Keratinocyte (primary cell): ENCODE results near the gene ADARB2. TPM values are rescaled to one million over a fixed set of nuclear protein-coding genes. Genes with fewer than 3 reads are reported as not detected.

ENCODE experiments used
- DNase-seq: peaks from one replicate; pipeline ENCODE4 v3.0.0-alpha.2; 2011; ENCODE audit warnings: low read depth, missing footprints, low spot score
- FAIRE-seq: peaks from 2 replicates; lab custom pipeline; 2011; peaks lifted over from hg19 to GRCh38; lab: Jason Lieb, UNC
- H2AFZ ChIP-seq: 2 replicates; pipeline ENCODE4 v1.6.0; 2012; ENCODE audit warnings: low read length, control low read depth, inconsistent platforms; ENCODE audit not compliant: control insufficient read depth
- H3K27ac ChIP-seq: 2 replicates; pipeline ENCODE4 v1.5.1; 2011; ENCODE audit warnings: low read length; ENCODE audit not compliant: control insufficient read depth, insufficient read depth
- H3K27me3 ChIP-seq: 3 replicates; pipeline ENCODE4 v1.6.0; 2011; ENCODE audit warnings: low read length; ENCODE audit not compliant: control insufficient read depth, insufficient read depth; ENCODE audit errors: extremely low read depth
- H3K36me3 ChIP-seq, 2 experiments: 2 replicates in 1 of 2; 3 replicates in 1 of 2; pipeline ENCODE4 v1.5.1; 2011; ENCODE audit warnings: low read length in 2 of 2, mild to moderate bottlenecking in 1 of 2; ENCODE audit not compliant: control insufficient read depth in 2 of 2, insufficient read depth in 2 of 2; ENCODE audit errors: extremely low read depth in 1 of 2
- H3K4me1 ChIP-seq: 3 replicates; pipeline ENCODE4 v1.5.1; 2011; ENCODE audit warnings: low read length; ENCODE audit not compliant: control insufficient read depth, insufficient read depth; ENCODE audit errors: extremely low read depth
- H3K4me2 ChIP-seq: 3 replicates; pipeline ENCODE4 v1.6.0; 2011; ENCODE audit warnings: low read depth, low read length; ENCODE audit not compliant: control insufficient read depth, insufficient read depth; ENCODE audit errors: extremely low read depth
- H3K4me3 ChIP-seq, 3 experiments: fragments of 200-600 bp in 1 of 3; sonication (generic) in 1 of 3; 2 replicates in 2 of 3; 3 replicates in 1 of 3; pipeline ENCODE4 v1.5.1; 2011 to 2016; ENCODE audit warnings: low read length in 3 of 3, mild to moderate bottlenecking in 3 of 3, control low read depth in 2 of 3, inconsistent platforms in 1 of 3, low read depth in 1 of 3, mixed read lengths in 1 of 3, mixed run types in 1 of 3, moderate library complexity in 1 of 3; ENCODE audit not compliant: control insufficient read depth in 2 of 3, insufficient read depth in 2 of 3; ENCODE audit errors: extremely low read depth in 1 of 3
- H3K79me2 ChIP-seq: 2 replicates; pipeline ENCODE4 v1.6.0; 2012; ENCODE audit warnings: low read length; ENCODE audit not compliant: control insufficient read depth, insufficient read depth
- H3K9ac ChIP-seq: 3 replicates; pipeline ENCODE4 v1.6.0; 2011; ENCODE audit warnings: low read length; ENCODE audit not compliant: control insufficient read depth, insufficient read depth; ENCODE audit errors: extremely low read depth
- H3K9me1 ChIP-seq: 3 replicates; pipeline ENCODE4 v1.6.0; 2011; ENCODE audit warnings: low read length; ENCODE audit not compliant: control insufficient read depth, insufficient read depth; ENCODE audit errors: extremely low read depth
- H3K9me3 ChIP-seq: 2 replicates; pipeline ENCODE4 v1.5.1; 2012; ENCODE audit warnings: low read depth, low read length; ENCODE audit not compliant: control insufficient read depth
- H4K20me1 ChIP-seq: 3 replicates; pipeline ENCODE4 v1.6.0; 2011; ENCODE audit warnings: low read length; ENCODE audit not compliant: control insufficient read depth, insufficient read depth; ENCODE audit errors: extremely low read depth
- CTCF ChIP-seq, 3 experiments: IDR thresholded peaks in 1 of 3; conservative IDR thresholded peaks in 1 of 3; optimal IDR thresholded peaks in 1 of 3; 2 replicates in 2 of 3; 3 replicates in 1 of 3; pipeline versions ENCODE3 to v1.5.1; 2011; ENCODE audit warnings: low read length in 3 of 3, mild to moderate bottlenecking in 3 of 3, moderate library complexity in 2 of 3, control low read depth in 1 of 3, inconsistent platforms in 1 of 3; ENCODE audit not compliant: insufficient read depth in 2 of 3; ENCODE audit errors: extremely low read depth in 1 of 3
- EZH2 ChIP-seq: IDR thresholded peaks from one replicate; pipeline ENCODE4 v1.6.1; 2012; ENCODE audit warnings: inconsistent platforms, mild to moderate bottlenecking, low read length, moderate library complexity
- dilution Hi-C: fragments of 300-500 bp; cut with MboI; formaldehyde crosslinking; loops from one replicate; pipeline ENCODE4 v1.7.0; 2020; ENCODE audit warnings: low sequenced_read_pairs; ENCODE audit not compliant: extremely low pct_ligation_motif_present
- polyA plus RNA-seq, 5 experiments: library from polyadenylated mRNA; depleted of rRNA in 3 of 5; stranded (reverse) in 3 of 5; stranded (forward) in 1 of 5; unstranded in 1 of 5; fragments of >200 nt; gene quantifications; 1 replicate in 1 of 5; 2 replicates in 3 of 5; 3 replicates in 1 of 5; pipeline versions ENCODE4 v1.2.1 to v1.2.3, GENCODE V29; 2011 to 2012; ENCODE audit warnings: missing spikeins in 2 of 5, low read depth in 1 of 5, low replicate concordance in 1 of 5

ADARB2 gene
- polyA plus RNA-seq, 1 donor (not counting 4 experiments of a cell fraction or from before 2014, with no cell fraction given): not detected

- no peak overlapping the region for H2AFZ ChIP-seq
- TF ChIP-seq EZH2 (no peak), CTCF (optimal IDR thresholded peaks at IDR 0.05 in 1 of 3, IDR thresholded peaks at IDR 0.05 in 1 of 3, conservative IDR thresholded peaks at IDR 0.05 in 1 of 3; ENCODE audit: extremely low read depth in 1 of 3, insufficient read depth in 2 of 3, low read length in 3 of 3) (no peak)
- no peak overlapping the region for H3K27ac ChIP-seq
- no peak for FAIRE-seq
- no peaks in the 10 kb centered on the region for H3K36me3 ChIP-seq
- no peaks in the 10 kb centered on the region for H3K79me2 ChIP-seq
- H4K20me1 ChIP-seq: no peaks in the 10 kb centered on the region
- no peak overlapping the region for H3K4me3 ChIP-seq
- H3K27me3 ChIP-seq: no peaks in the 10 kb centered on the region
- dilution Hi-C loops: no loop called here
- no peak for DNase-seq
- H3K4me1 ChIP-seq: no peaks in the 10 kb centered on the region
- H3K9me1 ChIP-seq: no peaks in the 10 kb centered on the region
- no peak overlapping the region for H3K4me2 ChIP-seq
- H3K9me3 ChIP-seq: no peaks in the 10 kb centered on the region
- H3K9ac ChIP-seq: no peak overlapping the region
Measured at GRCh38 chr10:1150638-1150955, 586.7 kb downstream of the ADARB2 start.

DNA sequence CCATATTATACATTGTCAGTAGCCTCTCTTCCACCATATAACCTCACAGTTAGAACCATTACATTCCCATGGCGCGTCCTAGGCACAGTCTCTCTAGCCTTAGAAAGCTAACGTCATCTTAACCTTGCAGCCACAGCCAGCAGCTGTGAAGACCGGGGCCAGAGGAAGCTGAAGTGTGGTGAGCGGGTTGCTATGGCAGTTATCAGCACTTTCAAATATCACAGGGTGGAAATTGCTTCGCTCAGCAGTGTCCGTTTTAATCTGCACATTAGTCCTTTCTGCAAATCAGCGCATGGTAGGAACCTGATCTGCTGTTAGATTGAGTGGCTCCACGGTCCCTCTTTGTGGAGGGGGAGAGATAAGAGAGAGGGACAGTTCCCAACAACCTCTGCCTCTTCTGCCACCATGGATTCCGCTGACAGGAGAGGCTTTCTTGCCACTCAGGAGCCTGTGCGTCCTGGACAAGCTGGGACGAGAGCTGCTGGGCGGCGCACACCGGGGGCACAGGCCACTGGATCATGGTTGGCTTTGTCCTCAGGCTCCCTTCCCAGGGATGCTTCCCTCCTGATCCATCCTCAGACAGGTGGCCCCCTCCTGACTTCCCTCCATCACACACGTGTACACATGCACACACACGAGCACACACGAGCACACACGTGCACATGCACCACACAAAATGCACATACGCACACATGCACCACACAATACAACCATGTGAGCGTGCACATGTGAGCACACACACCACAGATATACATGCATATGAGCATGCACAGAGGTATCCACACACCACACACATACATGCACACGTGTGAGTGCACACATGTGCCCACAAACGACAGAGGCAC, 587.3 kb downstream of the ADARB2 start:
- Histone ChIP-seq H2AFZ (no peak overlapping the region), H3K36me3 (no peaks in the 10 kb centered on the region), H3K4me3 (no peak overlapping the region), H4K20me1 (no peaks in the 10 kb centered on the region), H3K9me3 (no peaks in the 10 kb centered on the region), H3K4me2 (no peak overlapping the region), H3K9me1 (no peaks in the 10 kb centered on the region), H3K27me3 (no peaks in the 10 kb centered on the region), H3K79me2 (no peaks in the 10 kb centered on the region), H3K27ac (no peak overlapping the region), H3K4me1 (no peaks in the 10 kb centered on the region), H3K9ac (no peak overlapping the region)
- FAIRE-seq: no peak
- dilution Hi-C loops: no loop called here
- no peak for TF ChIP-seq CTCF (optimal IDR thresholded peaks at IDR 0.05 in 1 of 3, IDR thresholded peaks at IDR 0.05 in 1 of 3, conservative IDR thresholded peaks at IDR 0.05 in 1 of 3; ENCODE audit: extremely low read depth in 1 of 3, insufficient read depth in 2 of 3, low read length in 3 of 3)
- no peak for TF ChIP-seq EZH2
- DNase-seq: no peak
